Measurements from ENCODE around the gene CCDC14. TPM values are rescaled to one million over a fixed set of nuclear protein-coding genes. Genes with fewer than 3 reads are reported as not detected.

The CCDC14 gene
- polyA plus RNA-seq, 1 donor (not counting 4 experiments of a cell fraction or from before 2014, with no cell fraction given): 50.5 TPM

GRCh38 chr3:123947482-123947881 lies 13.5 kb downstream of the CCDC14 start:
- H3K9me3 ChIP-seq (ENCODE audit: control insufficient read depth, low read depth, low read length): no peaks in the 10 kb centered on the region
- no peak overlapping the region for H2AFZ ChIP-seq (ENCODE audit: control insufficient read depth, low read length)
- dilution Hi-C loops (cut with MboI; ENCODE audit: extremely low pct_ligation_motif_present, low sequenced_read_pairs): no loop called here
- no peaks in the 10 kb centered on the region for H3K9me1 ChIP-seq (ENCODE audit: control insufficient read depth, extremely low read depth, insufficient read depth, low read length)
- peaks cover 4 to 8% of the 10 kb centered on the region in 2 experiments for H3K36me3 ChIP-seq (ENCODE audit: control insufficient read depth in 2 of 2, extremely low read depth in 1 of 2, insufficient read depth in 2 of 2, low read length in 2 of 2)
- DNase-seq (ENCODE audit: low read depth, low spot score) (no peak), FAIRE-seq (no peak)
- no peak overlapping the region for H3K4me2 ChIP-seq (ENCODE audit: control insufficient read depth, extremely low read depth, insufficient read depth, low read depth, low read length)
- no peaks in the 10 kb centered on the region for H3K4me1 ChIP-seq (ENCODE audit: control insufficient read depth, extremely low read depth, insufficient read depth, low read length)
- H3K27ac ChIP-seq (ENCODE audit: control insufficient read depth, insufficient read depth, low read length): no peak overlapping the region
- no peak for TF ChIP-seq CTCF (optimal IDR thresholded peaks at IDR 0.05 in 1 of 3, IDR thresholded peaks at IDR 0.05 in 1 of 3, conservative IDR thresholded peaks at IDR 0.05 in 1 of 3; ENCODE audit: extremely low read depth in 1 of 3, insufficient read depth in 2 of 3, low read length in 3 of 3)
- H3K9ac ChIP-seq (ENCODE audit: control insufficient read depth, extremely low read depth, insufficient read depth, low read length): no peak overlapping the region
- H4K20me1 ChIP-seq (ENCODE audit: control insufficient read depth, extremely low read depth, insufficient read depth, low read length): no peaks in the 10 kb centered on the region
- H3K79me2 ChIP-seq (ENCODE audit: control insufficient read depth, insufficient read depth, low read length): no peaks in the 10 kb centered on the region
- no peak overlapping the region for H3K4me3 ChIP-seq (ENCODE audit: control insufficient read depth in 2 of 3, extremely low read depth in 1 of 3, insufficient read depth in 2 of 3, low read depth in 1 of 3, low read length in 3 of 3)
- H3K27me3 ChIP-seq (ENCODE audit: control insufficient read depth, extremely low read depth, insufficient read depth, low read length): no peaks in the 10 kb centered on the region

- FAIRE-seq (no peak), DNase-seq (ENCODE audit: low read depth, low spot score) (no peak)
- no peaks in the 10 kb centered on the region for H3K4me1 ChIP-seq (ENCODE audit: control insufficient read depth, extremely low read depth, insufficient read depth, low read length)
- H3K4me3 ChIP-seq (ENCODE audit: control insufficient read depth in 2 of 3, extremely low read depth in 1 of 3, insufficient read depth in 2 of 3, low read depth in 1 of 3, low read length in 3 of 3): no peak overlapping the region
- TF ChIP-seq CTCF (optimal IDR thresholded peaks at IDR 0.05 in 1 of 3, IDR thresholded peaks at IDR 0.05 in 1 of 3, conservative IDR thresholded peaks at IDR 0.05 in 1 of 3; ENCODE audit: extremely low read depth in 1 of 3, insufficient read depth in 2 of 3, low read length in 3 of 3) (no peak), EZH2 (IDR thresholded peaks at IDR 0.05; ENCODE audit: low read length) (no peak)
- dilution Hi-C loops (cut with MboI; ENCODE audit: extremely low pct_ligation_motif_present, low sequenced_read_pairs): no loop called here
- no peaks in the 10 kb centered on the region for H3K27me3 ChIP-seq (ENCODE audit: control insufficient read depth, extremely low read depth, insufficient read depth, low read length)
- H3K36me3 ChIP-seq (ENCODE audit: control insufficient read depth in 2 of 2, extremely low read depth in 1 of 2, insufficient read depth in 2 of 2, low read length in 2 of 2): peaks cover 0 to 3% of the 10 kb centered on the region in 2 experiments
- no peak overlapping the region for H2AFZ ChIP-seq (ENCODE audit: control insufficient read depth, low read length)
- no peaks in the 10 kb centered on the region for H3K9me3 ChIP-seq (ENCODE audit: control insufficient read depth, low read depth, low read length)
- no peak overlapping the region for H3K4me2 ChIP-seq (ENCODE audit: control insufficient read depth, extremely low read depth, insufficient read depth, low read depth, low read length)
- no peaks in the 10 kb centered on the region for H4K20me1 ChIP-seq (ENCODE audit: control insufficient read depth, extremely low read depth, insufficient read depth, low read length)
- H3K9ac ChIP-seq (ENCODE audit: control insufficient read depth, extremely low read depth, insufficient read depth, low read length): no peak overlapping the region
- H3K79me2 ChIP-seq (ENCODE audit: control insufficient read depth, insufficient read depth, low read length): no peaks in the 10 kb centered on the region
- no peak overlapping the region for H3K27ac ChIP-seq (ENCODE audit: control insufficient read depth, insufficient read depth, low read length)
- H3K9me1 ChIP-seq (ENCODE audit: control insufficient read depth, extremely low read depth, insufficient read depth, low read length): no peaks in the 10 kb centered on the region
Measured at GRCh38 chr3:123941542-123941941, 19.5 kb downstream of the CCDC14 start.
